Testis (tissue), 2 donors: ENCODE measurements around the gene MAPRE3.

ENCODE experiments used
- CTCF ChIP-seq, 3 experiments: fragments of 450-650 bp in 2 of 3; fragments of 200-600 bp in 1 of 3; sonication (generic) in 1 of 3; IDR thresholded peaks; one replicate each; pipeline ENCODE4 v1.5.1; 2016 to 2019; ENCODE audit warnings: antibody characterized with exemption in 3 of 3, mild to moderate bottlenecking in 2 of 3, moderate library complexity in 1 of 3
- POLR2A ChIP-seq: fragments of 450-650 bp; IDR thresholded peaks from one replicate; pipeline ENCODE4 v1.6.1; 2017; ENCODE audit warnings: antibody characterized with exemption, mild to moderate bottlenecking, moderate library complexity

DNA sequence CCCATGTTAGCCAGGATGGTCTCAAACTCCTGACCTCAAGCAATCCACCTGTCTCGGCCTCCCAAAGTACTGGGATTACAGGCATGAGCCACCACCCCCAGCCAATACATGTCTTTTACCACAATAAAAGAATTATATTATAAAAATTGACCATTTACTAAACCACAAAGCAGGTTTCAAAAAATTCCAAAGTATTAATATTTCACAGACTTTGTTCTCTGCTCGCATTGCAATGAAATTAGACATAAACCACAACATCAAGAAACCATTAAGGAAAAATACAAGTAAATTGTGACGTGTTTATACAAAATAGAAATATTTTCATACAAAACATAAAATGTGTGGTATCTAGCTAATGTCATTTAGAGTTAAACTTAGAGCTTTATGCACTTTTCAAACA is 13.4 kb upstream of the MAPRE3 start:
- TF ChIP-seq POLR2A (no peak), CTCF (IDR thresholded peaks at IDR 0.05) (no peak)
